ENCODE data around the gene UBE2L3. TPM values are rescaled to one million over a fixed set of nuclear protein-coding genes. Genes with fewer than 3 reads are reported as not detected.
"Not testable (repeated sequence)": the region's sequence is repeated elsewhere in the genome, so short reads cannot be mapped to it uniquely, and the experiment has no call there.

Gene UBE2L3
- total and polyA plus RNA-seq, 8 donors = 43.3 to 55.7 (median 48.1) TPM

DNA sequence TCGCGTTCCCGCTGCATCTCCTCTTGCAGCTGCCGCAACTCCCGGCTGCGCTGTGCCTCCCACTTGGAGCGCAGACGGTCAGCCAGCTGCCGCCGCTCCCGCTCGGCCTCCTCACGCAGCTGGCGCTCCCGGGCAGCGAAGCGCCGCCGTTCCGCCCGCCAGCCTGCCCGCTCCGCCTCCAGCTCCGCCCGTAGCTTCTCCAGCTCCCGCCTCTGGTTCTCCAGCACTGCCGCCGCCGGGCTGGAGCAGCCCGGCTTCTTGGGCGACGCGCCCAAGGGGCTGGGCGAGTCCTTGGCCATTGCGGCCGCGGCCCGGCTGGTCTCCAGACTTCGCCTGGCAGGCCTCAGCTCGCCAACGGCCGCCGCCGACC lies 16.9 kb upstream of the UBE2L3 start:
- intact Hi-C loops (cut with DNase I); H3K4me1 ChIP-seq; H3K36me3 ChIP-seq; H3K4me3 ChIP-seq; DNase-seq; H3K27me3 ChIP-seq; H3K27ac ChIP-seq; H3K9me3 ChIP-seq: not testable (repeated sequence)
- ATAC-seq = peak; percentile 81

DNA sequence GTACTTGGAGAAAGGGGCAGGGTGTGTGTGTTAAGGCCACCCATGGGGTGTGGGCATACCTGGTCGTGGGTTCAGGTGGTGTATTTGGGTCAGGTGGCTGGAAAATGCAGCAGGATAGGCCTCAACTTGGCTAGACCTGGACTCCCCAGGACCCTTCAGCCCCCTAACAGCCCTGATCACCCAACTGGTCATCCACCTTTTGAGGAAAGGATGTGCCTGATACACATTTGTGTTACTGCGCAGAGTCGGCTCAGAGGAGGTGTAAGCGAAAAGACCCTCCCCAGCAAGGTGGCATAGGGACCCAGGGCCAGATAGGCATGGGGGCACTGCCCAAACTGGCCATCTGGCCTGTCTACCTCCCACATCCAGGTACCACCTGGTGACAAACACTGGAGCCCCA lies 16.2 kb upstream of the UBE2L3 start, which contains the start of gene RIMBP3C:
RIMBP3C (minus strand) TSS at position 101 of the 400 bp plus-strand sequence. CDS start 485 bp downstream, outside the sequence.
- intact Hi-C loops (cut with DNase I); H3K4me1 ChIP-seq; H3K4me3 ChIP-seq; DNase-seq; H3K9me3 ChIP-seq; H3K27ac ChIP-seq; H3K36me3 ChIP-seq; H3K27me3 ChIP-seq; ATAC-seq: not testable (repeated sequence)

DNA sequence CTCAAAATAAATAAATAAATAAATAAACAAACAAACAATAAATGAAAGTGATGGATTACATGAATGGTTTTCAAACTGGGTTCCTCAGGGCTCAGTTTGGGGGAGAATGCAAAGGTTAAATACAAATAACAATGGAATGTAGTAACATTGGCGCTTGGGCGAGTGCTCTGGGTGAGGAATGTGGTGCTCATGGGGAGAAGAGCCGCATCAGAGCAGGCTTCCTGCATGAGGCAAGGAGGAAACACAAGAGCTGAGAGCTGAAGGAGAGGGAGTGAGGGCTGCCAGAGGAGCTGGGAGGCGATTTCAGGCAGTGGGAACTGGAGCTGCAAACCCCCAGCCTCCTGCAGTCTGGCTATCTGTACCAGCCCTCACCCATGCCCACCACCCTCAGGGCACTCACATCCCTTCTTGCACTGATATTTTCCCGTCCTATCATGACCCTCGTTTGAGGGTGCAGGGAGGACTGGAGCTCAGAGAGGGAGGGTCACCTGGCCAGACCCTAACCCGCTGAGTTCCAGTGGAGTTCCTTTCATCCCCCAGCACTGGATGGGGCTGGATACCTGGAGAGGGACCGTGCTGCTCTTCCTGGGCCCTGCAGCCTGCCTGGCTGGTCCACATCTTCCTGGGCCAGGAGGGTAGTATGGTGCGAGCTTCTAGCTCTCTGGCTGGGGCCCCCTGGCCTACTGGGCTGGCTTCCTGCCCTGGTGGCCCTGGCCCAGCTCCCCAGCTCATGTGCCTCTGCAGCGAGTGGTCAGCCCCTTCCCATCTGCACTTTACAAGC lies 8.0 kb upstream of the UBE2L3 start:
- H3K36me3 ChIP-seq; H3K27ac ChIP-seq; H3K9me3 ChIP-seq; H3K27me3 ChIP-seq; intact Hi-C loops (cut with DNase I); H3K4me1 ChIP-seq; DNase-seq; H3K4me3 ChIP-seq: not testable (repeated sequence)
- ATAC-seq = peak; percentile 46

DNA sequence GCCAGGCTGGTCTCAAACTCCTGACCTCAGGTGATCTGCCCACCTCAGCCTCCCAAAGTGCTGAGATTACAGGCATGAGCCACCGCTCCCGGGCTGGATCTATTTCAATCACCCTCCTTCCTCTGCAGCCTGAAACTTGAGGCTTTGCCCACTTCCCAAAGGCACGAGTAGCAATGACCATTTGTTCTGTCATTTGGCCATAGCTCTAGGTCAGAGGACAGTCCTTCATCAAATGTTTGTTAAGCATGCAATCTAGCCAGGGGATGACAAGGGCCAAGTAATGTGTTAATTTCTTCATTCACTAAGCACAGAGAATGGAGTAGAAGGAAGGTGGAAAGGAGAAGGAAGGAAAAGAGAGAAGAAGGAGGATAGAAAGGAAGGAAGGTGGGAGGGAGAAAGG lies 6.9 kb upstream of the UBE2L3 start:
- H3K27ac ChIP-seq; intact Hi-C loops (cut with DNase I); H3K36me3 ChIP-seq; H3K9me3 ChIP-seq; DNase-seq; H3K27me3 ChIP-seq; H3K4me1 ChIP-seq; H3K4me3 ChIP-seq; ATAC-seq: not testable (repeated sequence)

DNA sequence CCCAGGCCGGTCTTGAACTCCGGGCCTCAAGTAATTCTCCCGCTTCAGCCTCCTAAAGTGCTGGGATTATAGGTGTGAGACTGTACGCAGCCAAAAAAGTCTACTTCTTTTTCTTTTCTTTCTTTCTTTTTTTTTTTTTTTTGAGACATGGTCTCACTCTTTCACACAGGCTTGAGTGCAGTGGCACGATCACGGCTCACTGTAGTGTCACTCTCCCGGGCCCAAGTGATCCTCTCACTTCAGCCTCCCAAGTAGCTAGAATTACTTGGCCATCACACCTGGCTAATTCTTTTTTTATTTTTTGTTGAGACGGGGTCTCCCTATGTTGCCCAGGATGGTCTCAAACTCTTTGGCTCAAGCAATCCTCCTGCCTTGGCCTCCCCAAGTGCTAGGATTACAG lies 3.6 kb upstream of the UBE2L3 start:
- Histone ChIP-seq H3K27me3 (no peaks in the 10 kb centered on the region), H3K27ac (no peak overlapping the region), H3K36me3 (no peaks in the 10 kb centered on the region), H3K9me3 (no peaks in the 10 kb centered on the region), H3K4me3 (no peak overlapping the region), H3K4me1 (peaks cover 4 to 6% of the 10 kb centered on the region in 2 donors)
- DNase-seq = no peak
- no peak for ATAC-seq
- TF ChIP-seq, protein P1, sequence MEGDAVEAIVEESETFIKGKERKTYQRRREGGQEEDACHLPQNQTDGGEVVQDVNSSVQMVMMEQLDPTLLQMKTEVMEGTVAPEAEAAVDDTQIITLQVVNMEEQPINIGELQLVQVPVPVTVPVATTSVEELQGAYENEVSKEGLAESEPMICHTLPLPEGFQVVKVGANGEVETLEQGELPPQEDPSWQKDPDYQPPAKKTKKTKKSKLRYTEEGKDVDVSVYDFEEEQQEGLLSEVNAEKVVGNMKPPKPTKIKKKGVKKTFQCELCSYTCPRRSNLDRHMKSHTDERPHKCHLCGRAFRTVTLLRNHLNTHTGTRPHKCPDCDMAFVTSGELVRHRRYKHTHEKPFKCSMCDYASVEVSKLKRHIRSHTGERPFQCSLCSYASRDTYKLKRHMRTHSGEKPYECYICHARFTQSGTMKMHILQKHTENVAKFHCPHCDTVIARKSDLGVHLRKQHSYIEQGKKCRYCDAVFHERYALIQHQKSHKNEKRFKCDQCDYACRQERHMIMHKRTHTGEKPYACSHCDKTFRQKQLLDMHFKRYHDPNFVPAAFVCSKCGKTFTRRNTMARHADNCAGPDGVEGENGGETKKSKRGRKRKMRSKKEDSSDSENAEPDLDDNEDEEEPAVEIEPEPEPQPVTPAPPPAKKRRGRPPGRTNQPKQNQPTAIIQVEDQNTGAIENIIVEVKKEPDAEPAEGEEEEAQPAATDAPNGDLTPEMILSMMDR (IDR thresholded peaks at IDR 0.05) = no peak
- intact Hi-C loops (cut with DNase I) = no loop called here

DNA sequence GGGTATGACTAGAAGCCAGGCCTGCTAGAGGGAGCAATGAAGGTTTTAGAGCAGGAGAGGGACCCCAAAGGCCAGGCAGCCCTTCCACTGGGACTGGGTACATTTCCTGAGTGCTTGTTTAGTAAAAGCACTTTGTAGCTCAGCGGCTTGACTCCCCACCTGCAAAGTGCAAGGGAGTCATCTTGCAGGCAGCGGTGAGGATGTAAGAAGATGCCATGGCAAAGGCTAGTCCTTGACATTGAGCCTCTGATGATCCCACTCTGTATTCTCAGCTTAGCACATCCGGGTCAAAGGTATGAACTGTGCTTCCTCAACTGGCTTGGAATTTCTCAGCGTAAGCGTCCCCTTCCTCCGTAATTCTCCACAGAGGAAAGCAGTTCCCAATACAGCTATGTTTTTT lies 3.1 kb upstream of the UBE2L3 start:
- no peak for ATAC-seq
- intact Hi-C loops (cut with DNase I) = no loop called here
- Histone ChIP-seq H3K27ac (no peak overlapping the region), H3K27me3 (no peaks in the 10 kb centered on the region), H3K36me3 (no peaks in the 10 kb centered on the region), H3K4me3 (no peak overlapping the region), H3K4me1 (peaks cover 9 to 11% of the 10 kb centered on the region in 2 donors), H3K9me3 (no peaks in the 10 kb centered on the region)
- TF ChIP-seq, protein P1 (IDR thresholded peaks at IDR 0.05) = no peak
- DNase-seq = no peak

DNA sequence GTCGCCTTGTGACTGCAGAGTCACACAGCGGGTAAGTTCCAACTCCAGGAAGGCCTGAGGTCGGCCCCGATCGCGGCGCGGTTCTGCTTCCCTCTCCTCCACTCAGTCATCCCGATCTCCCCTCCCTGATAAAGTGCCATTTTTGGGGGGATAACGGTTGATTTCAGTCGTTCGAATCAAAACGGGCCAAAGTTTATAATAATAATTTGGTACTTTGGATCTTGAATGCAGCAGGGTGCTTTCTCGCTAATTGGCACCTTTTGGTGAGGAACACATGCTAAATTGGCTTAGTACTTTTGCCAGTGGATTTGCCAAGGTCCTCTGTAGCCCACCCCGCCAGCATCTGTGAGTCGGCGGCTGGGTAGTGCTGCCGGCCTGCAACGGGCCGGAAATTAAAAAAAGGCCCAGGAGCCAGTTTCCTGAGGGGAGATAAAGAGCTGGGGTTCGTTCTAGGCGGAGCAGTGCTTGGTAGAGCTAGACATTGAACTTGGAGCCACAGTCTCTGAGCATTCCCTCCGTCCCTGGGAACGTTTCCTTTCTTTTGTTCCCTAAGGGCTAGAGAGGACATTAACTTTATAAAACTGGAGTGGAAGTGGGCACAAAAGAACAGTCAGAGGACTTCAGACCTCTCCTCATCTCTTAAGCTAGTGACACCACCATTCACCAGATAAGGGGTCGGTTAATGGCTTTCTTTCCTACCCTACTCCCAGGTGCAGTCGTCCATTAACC lies 997 bp downstream of the UBE2L3 start:
- no peaks in the 10 kb centered on the region for H3K9me3 ChIP-seq
- ATAC-seq = peak; percentile 38
- no peaks in the 10 kb centered on the region for H3K27me3 ChIP-seq
- DNase-seq = peak in 2 of 4 donors; percentile 50 to 77
- TF ChIP-seq, protein P1 (IDR thresholded peaks at IDR 0.05) = no peak
- intact Hi-C loops (cut with DNase I) = no loop called here
- H3K4me1 ChIP-seq = peaks cover 22 to 50% of the 10 kb centered on the region in 2 donors
- peak overlapping the region; percentile 80 to 97 for H3K4me3 ChIP-seq
- peak overlapping the region; percentile 89 to 95 for H3K27ac ChIP-seq
- H3K36me3 ChIP-seq = no peaks in the 10 kb centered on the region

DNA sequence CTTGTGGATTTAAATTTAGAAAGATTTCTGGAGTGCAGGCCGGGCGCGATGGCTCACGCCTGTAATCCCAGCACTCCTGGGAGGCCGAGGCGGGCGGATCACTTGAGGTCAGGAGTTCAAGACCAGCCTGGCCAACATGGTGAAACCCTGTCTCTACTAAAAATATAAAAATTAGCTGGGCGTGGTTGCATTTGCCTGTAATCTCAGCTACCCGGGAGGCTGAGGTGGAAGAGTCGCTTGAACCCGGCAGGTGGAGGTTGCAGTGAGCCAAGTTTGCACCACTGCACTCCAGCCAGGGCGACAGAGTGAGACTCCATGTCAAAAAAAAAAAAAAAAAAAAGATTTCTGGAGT lies 1.5 kb downstream of the UBE2L3 start:
- H3K27ac ChIP-seq = peak overlapping the region in 1 of 2 donors; percentile 89
- not testable (repeated sequence) for ATAC-seq

More for the DNA sequence above, 1.5 kb downstream of the UBE2L3 start:
- Histone ChIP-seq H3K4me1 (peaks cover 22 to 55% of the 10 kb centered on the region in 2 donors), H3K4me3 (peak overlapping the region; percentile 80 to 97)
- H3K27me3 ChIP-seq; H3K36me3 ChIP-seq; intact Hi-C loops (cut with DNase I); DNase-seq; H3K9me3 ChIP-seq: not testable (repeated sequence)
